IMR-90 (cell line): ENCODE data around the gene CFAP90. TPM values are rescaled to one million over a fixed set of nuclear protein-coding genes. Genes with fewer than 3 reads are reported as not detected.

ENCODE experiments used
- ATAC-seq: fragments of 200-7000 bp; cut with Tn5 transposase; 2 replicates; pipeline ENCODE4 v1.9.1; 2020; ENCODE audit warnings: low read depth, mild to moderate bottlenecking, moderate library complexity
- BruUV-seq: library from RNA; stranded (reverse); fragments of 400-500 nt; replicated peaks from 2 replicates; lab custom pipeline; 2021; lab: Mats Ljungman, UMichigan
- CTCF ChIA-PET: fragments of 300-600 bp; formaldehyde crosslinking; extraction: SDS; loops from one replicate; lab custom pipeline; 2021; ENCODE audit warnings: antibody characterized with exemption; lab: Yijun Ruan, JAX
- POLR2A ChIA-PET: fragments of 300-600 bp; sonication (Branson Sonifier 250); formaldehyde crosslinking; loops from one replicate; lab custom pipeline; 2022; ENCODE audit warnings: antibody characterized with exemption; ENCODE audit not compliant: unreplicated experiment; lab: Charles Lee
- DNase-seq: peaks from one replicate; pipeline ENCODE4 v3.0.0; 2013
- H2AFZ ChIP-seq: replicated peaks from 2 replicates; pipeline ENCODE3; 2013; ENCODE audit warnings: low read length, mild to moderate bottlenecking; ENCODE audit not compliant: poor library complexity
- H2AK5ac ChIP-seq: 2 replicates; pipeline ENCODE4 v1.6.1; 2013; ENCODE audit warnings: low read depth, low read length, inconsistent platforms
- H2AK9ac ChIP-seq: replicated peaks from 2 replicates; pipeline ENCODE3; 2013; ENCODE audit warnings: mild to moderate bottlenecking, low read depth, low read length, moderate library complexity; ENCODE audit not compliant: poor library complexity
- H2BK120ac ChIP-seq: 2 replicates; pipeline ENCODE4 v1.6.1; 2013; ENCODE audit warnings: low read depth, low read length, inconsistent platforms
- H2BK15ac ChIP-seq: 3 replicates; pipeline ENCODE4 v1.6.1; 2013; ENCODE audit warnings: low read depth, low read length, inconsistent platforms
- H2BK20ac ChIP-seq: 2 replicates; pipeline ENCODE4 v1.6.1; 2013; ENCODE audit warnings: low read depth, mild to moderate bottlenecking, inconsistent platforms, low read length, moderate library complexity
- H2BK5ac ChIP-seq: 2 replicates; pipeline ENCODE4 v1.6.1; 2013; ENCODE audit warnings: mild to moderate bottlenecking, low read depth, low read length, inconsistent platforms; ENCODE audit not compliant: poor library complexity, severe bottlenecking
- H3K14ac ChIP-seq: replicated peaks from 2 replicates; pipeline ENCODE4 v1.6.1; 2013; ENCODE audit warnings: low read depth, low read length, inconsistent platforms
- H3K18ac ChIP-seq: 2 replicates; pipeline ENCODE4 v1.6.1; 2013; ENCODE audit warnings: low read depth, low read length, control low read depth
- H3K23ac ChIP-seq: 2 replicates; pipeline ENCODE4 v1.6.1; 2013; ENCODE audit warnings: low read depth, low read length, inconsistent platforms
- H3K27ac ChIP-seq: 2 replicates; pipeline ENCODE4 v1.5.1; 2013; ENCODE audit warnings: mild to moderate bottlenecking, control low read depth, low read length; ENCODE audit not compliant: insufficient read depth
- H3K27me3 ChIP-seq: 2 replicates; pipeline ENCODE4 v1.6.1; 2013; ENCODE audit warnings: low read length; ENCODE audit not compliant: control insufficient read depth, insufficient read depth
- H3K36me3 ChIP-seq: 2 replicates; pipeline ENCODE4 v1.6.1; 2013; ENCODE audit warnings: low read length, mixed read lengths; ENCODE audit not compliant: control insufficient read depth, insufficient read depth
- H3K4ac ChIP-seq: 2 replicates; pipeline ENCODE4 v1.6.1; 2013; ENCODE audit warnings: low read depth, low read length, inconsistent platforms
- H3K4me1 ChIP-seq: 2 replicates; pipeline ENCODE4 v1.6.1; 2013; ENCODE audit warnings: low read length, mixed read lengths; ENCODE audit not compliant: control insufficient read depth, insufficient read depth
- H3K4me2 ChIP-seq: 2 replicates; pipeline ENCODE4 v1.6.1; 2013; ENCODE audit warnings: low read depth, mild to moderate bottlenecking, control low read depth, low read length, moderate library complexity
- H3K4me3 ChIP-seq: 2 replicates; pipeline ENCODE4 v1.5.1; 2013; ENCODE audit warnings: low read depth, mild to moderate bottlenecking, control low read depth, low read length, moderate library complexity; ENCODE audit not compliant: insufficient read depth
- H3K56ac ChIP-seq: 2 replicates; pipeline ENCODE4 v1.6.1; 2013; ENCODE audit warnings: low read length, inconsistent platforms; ENCODE audit not compliant: insufficient read depth; ENCODE audit errors: extremely low read depth
- H3K79me1 ChIP-seq, 2 experiments: 2 replicates each; pipeline ENCODE4 v1.6.1; 2013; ENCODE audit warnings: low read length in 2 of 2, inconsistent platforms in 1 of 2, low read depth in 1 of 2
- H3K9ac ChIP-seq: 2 replicates; pipeline ENCODE4 v1.6.1; 2013; ENCODE audit warnings: low read depth, low read length, control low read depth
- H3K9me1 ChIP-seq: 2 replicates; pipeline ENCODE4 v1.6.1; 2013; ENCODE audit warnings: low read length, inconsistent platforms; ENCODE audit not compliant: insufficient read depth
- H3K9me3 ChIP-seq: 2 replicates; pipeline ENCODE4 v1.6.1; 2013; ENCODE audit warnings: low read length; ENCODE audit not compliant: control insufficient read depth, insufficient read depth
- H4K20me1 ChIP-seq: 2 replicates; pipeline ENCODE4 v1.6.1; 2013; ENCODE audit warnings: low read length, inconsistent platforms; ENCODE audit not compliant: insufficient read depth
- H4K5ac ChIP-seq: 2 replicates; pipeline ENCODE4 v1.6.1; 2013; ENCODE audit warnings: mild to moderate bottlenecking, low read depth, low read length, control low read depth
- H4K8ac ChIP-seq, 2 experiments: 2 replicates each; pipeline ENCODE4 v1.6.1; 2013; ENCODE audit warnings: low read depth in 2 of 2, low read length in 2 of 2, control low read depth in 1 of 2, inconsistent platforms in 1 of 2
- H4K91ac ChIP-seq: 2 replicates; pipeline ENCODE4 v1.6.1; 2013; ENCODE audit warnings: low read depth, low read length, inconsistent platforms; ENCODE audit not compliant: insufficient read depth
- BHLHE40 ChIP-seq: fragments of 150-350 bp; IDR thresholded peaks from 2 replicates; pipeline ENCODE4 v1.6.1; 2016; ENCODE audit warnings: mild to moderate bottlenecking, low read depth, low read length
- CEBPB ChIP-seq: IDR thresholded peaks from 2 replicates; pipeline ENCODE4 v1.6.1; 2012; ENCODE audit warnings: low read depth, low read length, improper control_type of control experiment
- CHD1 ChIP-seq: IDR thresholded peaks from 2 replicates; pipeline ENCODE4 v1.6.1; 2012; ENCODE audit warnings: low read depth, low read length, improper control_type of control experiment
- MAZ ChIP-seq: IDR thresholded peaks from 2 replicates; pipeline ENCODE4 v1.6.1; 2012; ENCODE audit warnings: low read depth, mild to moderate bottlenecking, low read length, improper control_type of control experiment, moderate library complexity, borderline replicate concordance
- NFE2L2 ChIP-seq: fragments of 150-350 bp; IDR thresholded peaks from 2 replicates; pipeline ENCODE4 v1.6.1; 2016; ENCODE audit warnings: low read depth, mild to moderate bottlenecking, low read length
- RAD21 ChIP-seq: IDR thresholded peaks from 2 replicates; pipeline ENCODE4 v1.6.1; 2012; ENCODE audit warnings: low read length, improper control_type of control experiment
- RFX5 ChIP-seq: IDR thresholded peaks from 2 replicates; pipeline ENCODE4 v1.8.0; 2012; ENCODE audit warnings: low read depth, mild to moderate bottlenecking, low read length, moderate library complexity
- whole genome bisulfite sequencing, 2 experiments: methylation state at CpG; one replicate each; pipeline versions ENCODE4 v1.1.5 to v1.1.7; 2013; ENCODE audit warnings: missing lambda C conversion rate in 2 of 2; ENCODE audit not compliant: insufficient read length in 1 of 2; ENCODE audit errors: extremely low coverage in 2 of 2; 5-methylcytosine and 5-hydroxymethylcytosine counted together
- dilution Hi-C: fragments of 300-500 bp; cut with HindIII; formaldehyde crosslinking; loops from one replicate; pipeline ENCODE4 v1.14.3; 2018; ENCODE audit warnings: low sequenced_read_pairs; ENCODE audit not compliant: unreplicated experiment
- in situ Hi-C: fragments of 300-500 bp; cut with MboI; formaldehyde crosslinking; loops from 3 replicates; pipeline ENCODE4 v1.14.3; 2019; ENCODE audit warnings: low sequenced_read_pairs, inconsistent platforms, mixed read lengths
- intact Hi-C: fragments of 100-400 bp; cut with micrococcal nuclease; formaldehyde crosslinking; loops from 2 replicates; pipeline ENCODE4 v1.10.0; 2022
- polyA plus RNA-seq, 3 experiments: library from polyadenylated mRNA; depleted of rRNA; stranded (reverse); fragments of >200 nt; gene quantifications; 2 replicates each; pipeline ENCODE4 v1.2.3, GENCODE V29; 2012; ENCODE audit warnings: low replicate concordance in 1 of 3
- total RNA-seq: library from RNA; depleted of rRNA; stranded (reverse); fragments of >200 nt; gene quantifications from 2 replicates; pipeline ENCODE4 v1.2.3, GENCODE V29; 2012; rRNA removed
- TF ChIP-seq, protein P1 (sequence below): fragments of 150-350 bp; IDR thresholded peaks from 2 replicates; pipeline ENCODE4 v1.6.1; 2016; ENCODE audit warnings: low read depth, mild to moderate bottlenecking, low read length, moderate library complexity, borderline replicate concordance
- TF ChIP-seq, protein P2 (sequence below): fragments of 150-350 bp; IDR thresholded peaks from 2 replicates; pipeline ENCODE4 v1.6.1; 2017; ENCODE audit warnings: mild to moderate bottlenecking, antibody characterized with exemption, low read length, low read depth

CFAP90 gene
- total and polyA plus RNA-seq, 2 of the 4 experiments (the other 2 are of a cell fraction) = 0.09 TPM; not detected in 1

DNA sequence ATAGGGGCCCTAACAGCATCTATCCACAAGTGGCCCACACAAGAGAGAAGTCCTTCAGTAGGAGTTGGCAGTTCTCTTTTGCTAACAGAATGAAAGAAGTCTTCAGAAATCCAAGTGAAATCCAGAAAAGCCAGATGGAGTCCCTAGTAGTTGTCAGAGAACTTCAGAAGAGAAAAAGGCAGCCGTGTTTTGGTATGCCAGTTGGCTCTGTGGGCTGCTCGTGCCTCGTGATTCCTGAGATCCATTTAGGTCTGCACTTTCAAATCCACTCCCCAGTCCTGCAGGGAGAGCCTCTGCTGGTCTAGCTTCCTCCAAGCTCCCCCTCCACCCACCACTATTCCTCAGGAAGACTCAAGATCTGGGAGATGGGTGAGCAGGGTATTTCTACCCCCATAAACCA is 69.0 kb downstream of the CFAP90 start:
- H3K4ac ChIP-seq = no peak overlapping the region
- H3K36me3 ChIP-seq = no peaks in the 10 kb centered on the region
- no peaks in the 10 kb centered on the region for H4K20me1 ChIP-seq
- no peaks in the 10 kb centered on the region for H3K79me1 ChIP-seq
- no peaks in the 10 kb centered on the region for H3K27me3 ChIP-seq
- H3K4me1 ChIP-seq = no peaks in the 10 kb centered on the region
- H3K4me3 ChIP-seq = no peak overlapping the region
- no peak overlapping the region for H3K23ac ChIP-seq
- H3K9ac ChIP-seq = no peak overlapping the region
- ATAC-seq (no peak), DNase-seq (no peak)
- in situ Hi-C loops = no loop called here
- H3K9me1 ChIP-seq = no peaks in the 10 kb centered on the region
- H3K56ac ChIP-seq = no peak overlapping the region
- H2AFZ ChIP-seq = no peak overlapping the region
- no peak overlapping the region for H2BK15ac ChIP-seq
- no peak overlapping the region for H3K4me2 ChIP-seq
- no peak overlapping the region for H3K27ac ChIP-seq
- H3K9me3 ChIP-seq = no peaks in the 10 kb centered on the region
- no peak overlapping the region for H4K5ac ChIP-seq
- intact Hi-C loops = no loop called here
- WGBS, 2 experiments = no CpG with 5 or more reads among the region's 3 CpGs
- no peak overlapping the region for H2BK5ac ChIP-seq
- H4K8ac ChIP-seq = no peak overlapping the region
- TF ChIP-seq, protein P1, sequence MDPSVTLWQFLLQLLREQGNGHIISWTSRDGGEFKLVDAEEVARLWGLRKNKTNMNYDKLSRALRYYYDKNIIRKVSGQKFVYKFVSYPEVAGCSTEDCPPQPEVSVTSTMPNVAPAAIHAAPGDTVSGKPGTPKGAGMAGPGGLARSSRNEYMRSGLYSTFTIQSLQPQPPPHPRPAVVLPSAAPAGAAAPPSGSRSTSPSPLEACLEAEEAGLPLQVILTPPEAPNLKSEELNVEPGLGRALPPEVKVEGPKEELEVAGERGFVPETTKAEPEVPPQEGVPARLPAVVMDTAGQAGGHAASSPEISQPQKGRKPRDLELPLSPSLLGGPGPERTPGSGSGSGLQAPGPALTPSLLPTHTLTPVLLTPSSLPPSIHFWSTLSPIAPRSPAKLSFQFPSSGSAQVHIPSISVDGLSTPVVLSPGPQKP = no peak
- TF ChIP-seq NFE2L2 = no peak
- TF ChIP-seq MAZ = no peak
- TF ChIP-seq RFX5 = no peak
- no peak for TF ChIP-seq CHD1
- TF ChIP-seq, protein P2, sequence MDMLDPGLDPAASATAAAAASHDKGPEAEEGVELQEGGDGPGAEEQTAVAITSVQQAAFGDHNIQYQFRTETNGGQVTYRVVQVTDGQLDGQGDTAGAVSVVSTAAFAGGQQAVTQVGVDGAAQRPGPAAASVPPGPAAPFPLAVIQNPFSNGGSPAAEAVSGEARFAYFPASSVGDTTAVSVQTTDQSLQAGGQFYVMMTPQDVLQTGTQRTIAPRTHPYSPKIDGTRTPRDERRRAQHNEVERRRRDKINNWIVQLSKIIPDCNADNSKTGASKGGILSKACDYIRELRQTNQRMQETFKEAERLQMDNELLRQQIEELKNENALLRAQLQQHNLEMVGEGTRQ = no peak
- TF ChIP-seq BHLHE40 = no peak
- no peak for TF ChIP-seq CEBPB
- no peak for TF ChIP-seq RAD21
- POLR2A ChIA-PET = no interaction called here
- no peak overlapping the region for H4K91ac ChIP-seq
- H2AK5ac ChIP-seq = no peak overlapping the region
- BruUV-seq = no TSS peak
- no peak overlapping the region for H3K18ac ChIP-seq
- no peak overlapping the region for H2AK9ac ChIP-seq
- no peak overlapping the region for H2BK20ac ChIP-seq
- dilution Hi-C loops = no loop called here
- no peak overlapping the region for H3K14ac ChIP-seq
- CTCF ChIA-PET = interaction anchor here (1.3 kb wide), 1 partner anchor 36 kb away, joined by 3 read pairs; no protein-coding TSS in a partner anchor
- H2BK120ac ChIP-seq = no peak overlapping the region

Other genes with a start within 250 kb of the CFAP90 start
- 12.7 and 19.7 TPM in 2 replicates for gene FASTKD3, start 17.9 kb upstream of the CFAP90 start, total RNA-seq
- 6.2 and 8.4 TPM in 2 replicates for gene FASTKD3, start 17.9 kb upstream of the CFAP90 start, polyA plus RNA-seq (2012; rRNA removed)
- gene MTRR, start 18.0 kb upstream of the CFAP90 start, total RNA-seq = 30.6 and 33.2 TPM in 2 replicates
- gene MTRR, start 18.0 kb upstream of the CFAP90 start, polyA plus RNA-seq (2012; rRNA removed) = 31.4 and 33.5 TPM in 2 replicates